Activated CD4-positive, alpha-beta memory T cell treated with anti-CD3 and anti-CD28 coated beads for 36 hours (primary cell): ENCODE data around the gene LRRC4C. TPM values are rescaled to one million over a fixed set of nuclear protein-coding genes. Genes with fewer than 3 reads are reported as not detected.
"Not testable (repeated sequence)": the region's sequence is repeated elsewhere in the genome, so short reads cannot be mapped to it uniquely, and the experiment has no call there.

Experiments
- CTCF ChIA-PET: fragments of 350-600 bp; sonication (Branson Sonifier 250); formaldehyde crosslinking; loops from one replicate; lab custom pipeline; 2021; ENCODE audit warnings: antibody characterized with exemption, inconsistent platforms; lab: Charles Lee
- POLR2A ChIA-PET: fragments of 350-600 bp; sonication (Branson Sonifier 250); formaldehyde crosslinking; loops from one replicate; lab custom pipeline; 2021; ENCODE audit warnings: antibody characterized with exemption; lab: Charles Lee
- DNase-seq: peaks from one replicate; pipeline ENCODE4 v3.0.0-alpha.2; 2020
- H3K27ac Mint-ChIP-seq: one replicate; pipeline ENCODE4 v1.8.0; 2021; ENCODE audit warnings: mixed read lengths
- H3K27me3 Mint-ChIP-seq: one replicate; pipeline ENCODE4 v1.8.0; 2021; ENCODE audit warnings: mixed read lengths
- H3K36me3 Mint-ChIP-seq: one replicate; pipeline ENCODE4 v1.8.0; 2021; ENCODE audit warnings: mixed read lengths
- H3K4me1 Mint-ChIP-seq: one replicate; pipeline ENCODE4 v1.8.0; 2021; ENCODE audit warnings: low read depth, mixed read lengths
- H3K4me3 Mint-ChIP-seq: one replicate; pipeline ENCODE4 v1.8.0; 2021; ENCODE audit warnings: mild to moderate bottlenecking, mixed read lengths
- H3K9me3 Mint-ChIP-seq: one replicate; pipeline ENCODE4 v1.8.0; 2021; ENCODE audit warnings: mixed read lengths
- intact Hi-C: fragments of 100-400 bp; cut with micrococcal nuclease; formaldehyde crosslinking; loops from one replicate; pipeline ENCODE4 v1.15.1; 2023
- total RNA-seq, 2 experiments: library from RNA; stranded (reverse); gene quantifications; one replicate each; pipeline ENCODE4 v1.2.3, GENCODE V29; 2021

LRRC4C gene
- total RNA-seq, 2 experiments from 2014 or later = not detected

- intact Hi-C loops = no loop called here
- H3K4me3 Mint-ChIP-seq = no peak overlapping the region
- no peak for DNase-seq
- no peaks in the 10 kb centered on the region for H3K36me3 Mint-ChIP-seq
- ChIA-PET CTCF (no interaction called here), POLR2A (no interaction called here)
- H3K4me1 Mint-ChIP-seq = no peaks in the 10 kb centered on the region
- H3K9me3 Mint-ChIP-seq = peaks cover 9% of the 10 kb centered on the region
- H3K27me3 Mint-ChIP-seq = no peaks in the 10 kb centered on the region
- H3K27ac Mint-ChIP-seq = no peak overlapping the region
These were observed 1272.8 kb downstream of the LRRC4C start for GRCh38 chr11:40186437-40187263.

- Mint-ChIP-seq H3K9me3 (peaks cover 9% of the 10 kb centered on the region), H3K36me3 (no peaks in the 10 kb centered on the region), H3K4me3 (no peak overlapping the region), H3K27ac (no peak overlapping the region), H3K4me1 (no peaks in the 10 kb centered on the region), H3K27me3 (no peaks in the 10 kb centered on the region)
- ChIA-PET POLR2A (no interaction called here), CTCF (no interaction called here)
- no peak for DNase-seq
- intact Hi-C loops = no loop called here
These were observed 1273.7 kb downstream of the LRRC4C start for GRCh38 chr11:40185793-40186192.

GRCh38 chr11:40183073-40184064 lies 1276.1 kb downstream of the LRRC4C start:
- ChIA-PET POLR2A (no interaction called here), CTCF (no interaction called here)
- no peaks in the 10 kb centered on the region for H3K27me3 Mint-ChIP-seq

GRCh38 chr11:40179541-40179940 lies 1279.9 kb downstream of the LRRC4C start:
- H3K9me3 Mint-ChIP-seq = peaks cover 29% of the 10 kb centered on the region
- intact Hi-C loops = no loop called here
- no peak overlapping the region for H3K27ac Mint-ChIP-seq
- ChIA-PET CTCF (no interaction called here), POLR2A (no interaction called here)
- no peak for DNase-seq
- no peaks in the 10 kb centered on the region for H3K4me1 Mint-ChIP-seq
- H3K4me3 Mint-ChIP-seq = no peak overlapping the region
- H3K36me3 Mint-ChIP-seq = no peaks in the 10 kb centered on the region
- H3K27me3 Mint-ChIP-seq = no peaks in the 10 kb centered on the region

More at GRCh38 chr11:40183073-40184064, 1276.1 kb downstream of the LRRC4C start:
- DNase-seq = no peak
- peaks cover 12% of the 10 kb centered on the region for H3K9me3 Mint-ChIP-seq
- no peaks in the 10 kb centered on the region for H3K4me1 Mint-ChIP-seq
- no peaks in the 10 kb centered on the region for H3K36me3 Mint-ChIP-seq
- H3K4me3 Mint-ChIP-seq = no peak overlapping the region
- no peak overlapping the region for H3K27ac Mint-ChIP-seq
- intact Hi-C loops = no loop called here

GRCh38 chr11:40178470-40178869 lies 1281.0 kb downstream of the LRRC4C start:
- ChIA-PET CTCF (interaction anchor here (0.6 kb wide), 1 partner anchor 10 kb away, joined by 3 read pairs; no protein-coding TSS in a partner anchor), POLR2A (interaction anchor here (0.5 kb wide), 1 partner anchor 23 kb away, joined by 3 read pairs; no protein-coding TSS in a partner anchor)
- H3K36me3 Mint-ChIP-seq = no peaks in the 10 kb centered on the region
- no peaks in the 10 kb centered on the region for H3K27me3 Mint-ChIP-seq
- no peak overlapping the region for H3K27ac Mint-ChIP-seq
- intact Hi-C loops = no loop called here
- no peak overlapping the region for H3K4me3 Mint-ChIP-seq
- DNase-seq = no peak
- H3K4me1 Mint-ChIP-seq = no peaks in the 10 kb centered on the region
- peaks cover 24% of the 10 kb centered on the region for H3K9me3 Mint-ChIP-seq

GRCh38 chr11:40175980-40176379 lies 1283.5 kb downstream of the LRRC4C start:
- H3K4me1 Mint-ChIP-seq = no peaks in the 10 kb centered on the region
- peaks cover 27% of the 10 kb centered on the region for H3K9me3 Mint-ChIP-seq
- no peak overlapping the region for H3K27ac Mint-ChIP-seq
- no peaks in the 10 kb centered on the region for H3K27me3 Mint-ChIP-seq
- no peak for DNase-seq
- ChIA-PET CTCF (no interaction called here), POLR2A (no interaction called here)
- intact Hi-C loops = no loop called here
- no peak overlapping the region for H3K4me3 Mint-ChIP-seq
- H3K36me3 Mint-ChIP-seq = no peaks in the 10 kb centered on the region

GRCh38 chr11:40170078-40170477 lies 1289.4 kb downstream of the LRRC4C start:
- intact Hi-C loops = no loop called here
- no peaks in the 10 kb centered on the region for H3K4me1 Mint-ChIP-seq
- H3K4me3 Mint-ChIP-seq = no peak overlapping the region
- H3K36me3 Mint-ChIP-seq = no peaks in the 10 kb centered on the region
- no peak for DNase-seq
- H3K27me3 Mint-ChIP-seq = no peaks in the 10 kb centered on the region
- peaks cover 18% of the 10 kb centered on the region for H3K9me3 Mint-ChIP-seq
- no peak overlapping the region for H3K27ac Mint-ChIP-seq
- ChIA-PET CTCF (no interaction called here), POLR2A (no interaction called here)

- no peaks in the 10 kb centered on the region for H3K27me3 Mint-ChIP-seq
- H3K9me3 Mint-ChIP-seq = peaks cover 18% of the 10 kb centered on the region
- ChIA-PET POLR2A (no interaction called here), CTCF (interaction anchor here (0.6 kb wide), 1 partner anchor 10 kb away, joined by 3 read pairs; no protein-coding TSS in a partner anchor)
- no peak for DNase-seq
- no peak overlapping the region for H3K27ac Mint-ChIP-seq
- intact Hi-C loops = no loop called here
- H3K4me3 Mint-ChIP-seq = no peak overlapping the region
- H3K36me3 Mint-ChIP-seq = no peaks in the 10 kb centered on the region
- H3K4me1 Mint-ChIP-seq = no peaks in the 10 kb centered on the region
These were observed 1291.0 kb downstream of the LRRC4C start for GRCh38 chr11:40168414-40168813.

- H3K4me3 Mint-ChIP-seq, H3K27me3 Mint-ChIP-seq, H3K27ac Mint-ChIP-seq, H3K36me3 Mint-ChIP-seq, DNase-seq, CTCF ChIA-PET, intact Hi-C loops, H3K4me1 Mint-ChIP-seq, POLR2A ChIA-PET: not testable (repeated sequence)
- peaks cover 19% of the 10 kb centered on the region for H3K9me3 Mint-ChIP-seq
These were observed 1291.6 kb downstream of the LRRC4C start for GRCh38 chr11:40167805-40168204.

GRCh38 chr11:40166892-40167291 lies 1292.6 kb downstream of the LRRC4C start:
- intact Hi-C loops = no loop called here
- Mint-ChIP-seq H3K4me3 (no peak overlapping the region), H3K9me3 (peaks cover 21% of the 10 kb centered on the region), H3K4me1 (no peaks in the 10 kb centered on the region), H3K36me3 (no peaks in the 10 kb centered on the region), H3K27me3 (no peaks in the 10 kb centered on the region), H3K27ac (no peak overlapping the region)
- ChIA-PET POLR2A (no interaction called here), CTCF (no interaction called here)
- no peak for DNase-seq

GRCh38 chr11:40162901-40163883 lies 1296.3 kb downstream of the LRRC4C start:
- H3K9me3 Mint-ChIP-seq = peaks cover 22% of the 10 kb centered on the region
- no peaks in the 10 kb centered on the region for H3K27me3 Mint-ChIP-seq
- H3K4me3 Mint-ChIP-seq = no peak overlapping the region
- H3K36me3 Mint-ChIP-seq = no peaks in the 10 kb centered on the region
- H3K27ac Mint-ChIP-seq = no peak overlapping the region
- no peaks in the 10 kb centered on the region for H3K4me1 Mint-ChIP-seq
- intact Hi-C loops = no loop called here
- ChIA-PET CTCF (no interaction called here), POLR2A (no interaction called here)
- no peak for DNase-seq
